ENCODE data around the gene ACER1. TPM values are rescaled to one million over a fixed set of nuclear protein-coding genes. Genes with fewer than 3 reads are reported as not detected.
"Not testable (repeated sequence)": the region's sequence is repeated elsewhere in the genome, so short reads cannot be mapped to it uniquely, and the experiment has no call there.

The ACER1 gene
- total and polyA plus RNA-seq, 2 of the 13 experiments (the other 11 are each of a cell fraction or from before 2014, with no cell fraction given), result not detected

- in situ Hi-C loops (cut with HindIII; ENCODE audit: extremely low pct_ligation_motif_present, low pct_unique_long_range_greater_than_20kb) (loop anchor here (25.0 kb wide), 1 partner anchor 282 kb away; no protein-coding TSS in a partner anchor), intact Hi-C loops (cut with micrococcal nuclease; ENCODE audit: unreplicated experiment) (no loop called here)
- H3K27me3 ChIP-seq (ENCODE audit: control insufficient read depth in 1 of 2, insufficient read depth in 2 of 2, low read length in 2 of 2), result peaks cover 1 to 3% of the 10 kb centered on the region in 2 experiments; a peak in 3 of 5 replicates
- H3K4me3 ChIP-seq (replicated peaks in 1 of 3; ENCODE audit: insufficient read depth in 1 of 3, low read depth in 2 of 3, low read length in 3 of 3), result no peak overlapping the region
- ATAC-seq (no peak), DNase-seq (ENCODE audit: low spot score) (no peak), FAIRE-seq (no peak)
- H3K9me3 ChIP-seq (ENCODE audit: low read length), result no peaks in the 10 kb centered on the region
- H3K27ac ChIP-seq (ENCODE audit: extremely low read length, insufficient read depth, low read length), result no peak overlapping the region
- no peaks in the 10 kb centered on the region for H3K4me1 ChIP-seq (ENCODE audit: insufficient read depth, low read length)
- TF ChIP-seq, protein P1, sequence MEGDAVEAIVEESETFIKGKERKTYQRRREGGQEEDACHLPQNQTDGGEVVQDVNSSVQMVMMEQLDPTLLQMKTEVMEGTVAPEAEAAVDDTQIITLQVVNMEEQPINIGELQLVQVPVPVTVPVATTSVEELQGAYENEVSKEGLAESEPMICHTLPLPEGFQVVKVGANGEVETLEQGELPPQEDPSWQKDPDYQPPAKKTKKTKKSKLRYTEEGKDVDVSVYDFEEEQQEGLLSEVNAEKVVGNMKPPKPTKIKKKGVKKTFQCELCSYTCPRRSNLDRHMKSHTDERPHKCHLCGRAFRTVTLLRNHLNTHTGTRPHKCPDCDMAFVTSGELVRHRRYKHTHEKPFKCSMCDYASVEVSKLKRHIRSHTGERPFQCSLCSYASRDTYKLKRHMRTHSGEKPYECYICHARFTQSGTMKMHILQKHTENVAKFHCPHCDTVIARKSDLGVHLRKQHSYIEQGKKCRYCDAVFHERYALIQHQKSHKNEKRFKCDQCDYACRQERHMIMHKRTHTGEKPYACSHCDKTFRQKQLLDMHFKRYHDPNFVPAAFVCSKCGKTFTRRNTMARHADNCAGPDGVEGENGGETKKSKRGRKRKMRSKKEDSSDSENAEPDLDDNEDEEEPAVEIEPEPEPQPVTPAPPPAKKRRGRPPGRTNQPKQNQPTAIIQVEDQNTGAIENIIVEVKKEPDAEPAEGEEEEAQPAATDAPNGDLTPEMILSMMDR (CRISPR knock-in tag; IDR thresholded peaks at IDR 0.05), result peak; percentile 21; the same call in 1 of the 2 replicates
- TF ChIP-seq HMGA1 (CRISPR knock-in tag; conservative IDR thresholded peaks at IDR 0.05) (no peak), STAG1 (CRISPR knock-in tag; IDR thresholded peaks at IDR 0.05) (0 out of 2 replicates have a peak, but pooled peaks have one; percentile 11)
- ChIA-PET CTCF (ENCODE audit: low intra/inter-chr PET ratio, low total read pairs) (no interaction called here), POLR2A (no interaction called here)
- no TSS peak for BruUV-seq (replicated peaks)
- H4K20me1 ChIP-seq (ENCODE audit: insufficient read depth, low read length), result no peaks in the 10 kb centered on the region
- H3K36me3 ChIP-seq (replicated peaks in 1 of 2; ENCODE audit: control insufficient read depth in 1 of 2, insufficient read depth in 2 of 2, low read length in 2 of 2), result no peaks in the 10 kb centered on the region
- H3K79me2 ChIP-seq (ENCODE audit: insufficient read depth, low read length), result no peaks in the 10 kb centered on the region
- 4% methylated on average over 4 of the region's 4 CpGs for WGBS (ENCODE audit: low lambda C conversion rate)
- H3K4me2 ChIP-seq (ENCODE audit: low read depth, low read length), result no peak overlapping the region
- H3K9ac ChIP-seq (ENCODE audit: insufficient read depth, low read depth, low read length), result no peak overlapping the region
- no peak overlapping the region for H2AFZ ChIP-seq (ENCODE audit: low read length)
These were observed 14.0 kb downstream of the ACER1 start for GRCh38 chr19:6319376-6319775.

- Histone ChIP-seq H4K20me1 (ENCODE audit: insufficient read depth, low read length) (no peaks in the 10 kb centered on the region), H3K9ac (ENCODE audit: insufficient read depth, low read depth, low read length) (no peak overlapping the region), H3K4me2 (ENCODE audit: low read depth, low read length) (no peak overlapping the region), H3K36me3 (replicated peaks in 1 of 2; ENCODE audit: control insufficient read depth in 1 of 2, insufficient read depth in 2 of 2, low read length in 2 of 2) (no peaks in the 10 kb centered on the region), H3K4me3 (replicated peaks in 1 of 3; ENCODE audit: insufficient read depth in 1 of 3, low read depth in 2 of 3, low read length in 3 of 3) (no peak overlapping the region), H3K4me1 (ENCODE audit: insufficient read depth, low read length) (no peaks in the 10 kb centered on the region), H3K79me2 (ENCODE audit: insufficient read depth, low read length) (no peaks in the 10 kb centered on the region), H3K9me3 (ENCODE audit: low read length) (peaks cover under 1% of the 10 kb centered on the region; the same call in 1 of the 2 replicates), H3K27me3 (ENCODE audit: control insufficient read depth in 1 of 2, insufficient read depth in 2 of 2, low read length in 2 of 2) (peaks cover 1 to 3% of the 10 kb centered on the region in 2 experiments; a peak in 3 of 5 replicates), H3K27ac (ENCODE audit: extremely low read length, insufficient read depth, low read length) (no peak overlapping the region), H2AFZ (ENCODE audit: low read length) (no peak overlapping the region)
- in situ Hi-C loops (cut with HindIII; ENCODE audit: extremely low pct_ligation_motif_present, low pct_unique_long_range_greater_than_20kb), result loop anchor here (25.0 kb wide), 1 partner anchor 281 kb away; no protein-coding TSS in a partner anchor
- intact Hi-C loops (cut with micrococcal nuclease; ENCODE audit: unreplicated experiment), result no loop called here
- 41% methylated on average over 5 of the region's 5 CpGs for WGBS (ENCODE audit: low lambda C conversion rate)
- ChIA-PET CTCF (ENCODE audit: low intra/inter-chr PET ratio, low total read pairs) (no interaction called here), POLR2A (no interaction called here)
- FAIRE-seq, result no peak
- DNase-seq (ENCODE audit: low spot score), result no peak
- BruUV-seq (replicated peaks), result no TSS peak
- no peak for TF ChIP-seq ZBTB4 (CRISPR knock-in tag; IDR thresholded peaks at IDR 0.05; ENCODE audit: borderline replicate concordance)
- TF ChIP-seq ZNF75D (CRISPR knock-in tag; IDR thresholded peaks at IDR 0.05; ENCODE audit: borderline replicate concordance), result no peak
- ATAC-seq, result no peak
These were observed 14.6 kb downstream of the ACER1 start for GRCh38 chr19:6318772-6319171.

- not testable (repeated sequence) for BruUV-seq (replicated peaks)
These were observed 17.8 kb downstream of the ACER1 start for GRCh38 chr19:6315646-6316045.

More at GRCh38 chr19:6315646-6316045, 17.8 kb downstream of the ACER1 start:
- CTCF ChIA-PET (ENCODE audit: low intra/inter-chr PET ratio, low total read pairs); H3K4me1 ChIP-seq (ENCODE audit: insufficient read depth, low read length); H3K79me2 ChIP-seq (ENCODE audit: insufficient read depth, low read length); ATAC-seq; intact Hi-C loops (cut with micrococcal nuclease; ENCODE audit: unreplicated experiment); DNase-seq (ENCODE audit: low spot score); H3K36me3 ChIP-seq (replicated peaks in 1 of 2; ENCODE audit: control insufficient read depth in 1 of 2, insufficient read depth in 2 of 2, low read length in 2 of 2); H3K4me3 ChIP-seq (replicated peaks in 1 of 3; ENCODE audit: insufficient read depth in 1 of 3, low read depth in 2 of 3, low read length in 3 of 3); H3K4me2 ChIP-seq (ENCODE audit: low read depth, low read length); H2AFZ ChIP-seq (ENCODE audit: low read length); H3K9me3 ChIP-seq (ENCODE audit: low read length); H3K9ac ChIP-seq (ENCODE audit: insufficient read depth, low read depth, low read length); H4K20me1 ChIP-seq (ENCODE audit: insufficient read depth, low read length); FAIRE-seq; H3K27ac ChIP-seq (ENCODE audit: extremely low read length, insufficient read depth, low read length); POLR2A ChIA-PET: not testable (repeated sequence)
- H3K27me3 ChIP-seq (ENCODE audit: control insufficient read depth in 1 of 2, insufficient read depth in 2 of 2, low read length in 2 of 2), result peaks cover 1 to 13% of the 10 kb centered on the region in 2 experiments
- 20% methylated on average over 5 of the region's 5 CpGs for WGBS (ENCODE audit: low lambda C conversion rate)
- in situ Hi-C loops (cut with HindIII; ENCODE audit: extremely low pct_ligation_motif_present, low pct_unique_long_range_greater_than_20kb), result loop anchor here (25.0 kb wide), 1 partner anchor 278 kb away; no protein-coding TSS in a partner anchor
